GM23248 (cell line): ENCODE results near the gene FAM110D.

Source experiments
- EZH2 ChIP-seq: fragments of 200-600 bp; sonication (generic); IDR thresholded peaks from 2 replicates; pipeline ENCODE4 v1.6.1; 2018; ENCODE audit warnings: antibody characterized with exemption, mild to moderate bottlenecking; ENCODE audit not compliant: insufficient read depth, poor library complexity, severe bottlenecking
- EZH2phosphoT487 ChIP-seq: fragments of 200-600 bp; sonication (generic); IDR thresholded peaks from 2 replicates; pipeline ENCODE4 v1.6.1; 2018; ENCODE audit warnings: antibody characterized with exemption, moderate library complexity, mild to moderate bottlenecking, low read depth; ENCODE audit not compliant: insufficient read depth

- TF ChIP-seq EZH2 (no peak), EZH2phosphoT487 (no peak)
Measured at GRCh38 chr1:26125946-26126320, 32.9 kb upstream of the FAM110D start.
